Measurements from ENCODE around the gene APOOL.

The APOOL gene

GRCh38 chrX:85089321-85089840 is 85.7 kb downstream of the APOOL start:
- no peak for DNase-seq

DNA sequence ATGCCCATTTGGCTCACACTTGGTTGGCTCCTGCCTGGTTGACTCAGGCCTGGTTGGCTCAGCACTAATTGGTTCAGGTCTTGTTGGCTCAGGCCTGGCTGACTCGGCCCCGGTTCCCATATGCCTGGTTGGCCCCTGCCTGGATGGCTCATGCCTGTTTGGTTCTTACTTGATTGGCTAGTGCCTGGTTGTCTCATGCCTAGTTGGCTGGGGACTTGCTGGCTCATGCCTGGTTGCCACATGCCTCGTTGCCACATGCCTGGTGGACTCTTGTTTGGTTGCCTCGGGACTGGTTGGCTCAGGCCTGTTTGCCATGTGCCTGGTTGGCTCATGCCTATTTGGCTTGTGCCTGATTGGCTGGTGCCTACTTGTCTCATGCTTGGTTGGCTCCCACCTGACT is 103.7 kb downstream of the APOOL start:
- no peak for DNase-seq

- no peak for DNase-seq
Measured at GRCh38 chrX:85108165-85108564, 104.5 kb downstream of the APOOL start.

DNA sequence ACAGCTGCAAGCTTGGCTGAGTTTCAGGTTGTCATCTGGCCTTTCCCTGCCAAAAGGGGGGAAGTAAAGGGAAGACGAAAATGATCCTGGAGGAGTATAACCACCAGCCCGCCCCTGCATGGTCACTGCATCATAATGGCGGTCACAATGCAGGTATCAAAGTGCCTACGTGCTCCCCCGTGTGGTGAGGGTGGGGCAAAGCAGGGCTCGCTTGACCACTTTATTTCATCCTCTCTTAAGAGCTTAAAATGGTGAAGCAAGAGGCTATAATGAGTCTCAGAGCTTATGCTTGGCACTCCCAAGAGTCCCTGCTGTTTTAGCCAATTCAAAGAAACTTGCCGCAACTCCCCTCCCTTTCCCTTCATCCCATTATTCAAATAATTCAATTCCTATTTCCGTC is 105.6 kb downstream of the APOOL start:
- no peak for DNase-seq

DNA sequence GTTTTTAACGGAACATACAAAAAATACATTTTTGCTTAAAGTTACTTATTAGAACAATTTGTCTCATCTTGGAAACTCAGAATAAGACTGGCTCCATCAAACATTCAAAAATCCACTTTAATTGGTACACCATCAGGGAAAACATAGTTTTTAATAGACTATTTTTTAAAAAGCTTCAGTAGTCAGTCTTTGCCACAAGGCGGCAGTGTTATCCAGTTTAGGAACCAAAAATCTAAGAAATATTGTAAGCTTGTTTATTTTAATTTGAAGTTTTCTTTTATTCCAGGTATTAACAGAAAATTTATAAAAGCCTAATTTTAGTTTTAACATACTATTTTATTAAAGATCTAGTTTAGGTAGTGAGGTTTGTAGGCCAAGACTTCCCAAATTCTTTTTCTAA is 107.7 kb downstream of the APOOL start:
- no peak for DNase-seq

DNA sequence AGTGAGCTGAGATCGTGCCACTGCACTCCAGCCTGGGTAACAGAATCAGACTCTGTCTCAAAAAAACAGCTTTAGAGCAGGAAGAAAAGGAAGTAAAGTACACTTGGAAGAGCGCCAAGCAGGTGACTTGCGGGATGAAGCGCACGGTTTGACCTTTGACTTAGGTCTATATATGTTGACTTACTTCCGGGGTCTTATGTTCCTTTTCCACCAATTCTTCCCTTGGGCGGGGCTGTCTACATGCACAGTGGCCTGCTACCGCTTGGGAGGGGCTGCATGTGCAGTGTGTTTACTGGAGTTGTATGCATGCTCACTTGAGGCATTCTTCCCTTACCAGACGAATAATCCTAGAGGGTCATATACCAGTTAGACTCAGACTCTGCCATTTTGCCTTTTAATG is 108.6 kb downstream of the APOOL start:
- no peak for DNase-seq

- no peak for DNase-seq
Measured at GRCh38 chrX:85113746-85114145, 110.1 kb downstream of the APOOL start.

DNA sequence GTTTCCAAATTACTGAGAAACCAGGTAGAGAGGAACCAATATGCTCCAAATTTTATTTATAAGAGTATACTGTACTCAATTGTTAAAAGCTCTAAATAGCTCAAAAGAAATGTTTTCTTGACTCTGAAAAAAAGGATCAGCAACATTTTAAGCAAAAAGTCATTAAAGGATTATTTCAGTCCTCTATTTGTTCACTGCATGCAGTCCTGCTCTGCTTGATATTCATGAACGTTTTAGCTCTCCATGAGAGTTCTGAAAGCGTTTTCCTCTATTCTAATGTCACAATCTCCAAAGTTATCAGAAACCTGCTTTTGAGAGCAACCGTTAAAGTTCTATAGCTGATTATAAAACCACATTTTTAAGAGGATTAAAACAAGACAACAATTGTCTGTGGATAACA is 110.5 kb downstream of the APOOL start:
- no peak for DNase-seq

GRCh38 chrX:85114776-85115175 is 111.1 kb downstream of the APOOL start:
- no peak for DNase-seq

DNA sequence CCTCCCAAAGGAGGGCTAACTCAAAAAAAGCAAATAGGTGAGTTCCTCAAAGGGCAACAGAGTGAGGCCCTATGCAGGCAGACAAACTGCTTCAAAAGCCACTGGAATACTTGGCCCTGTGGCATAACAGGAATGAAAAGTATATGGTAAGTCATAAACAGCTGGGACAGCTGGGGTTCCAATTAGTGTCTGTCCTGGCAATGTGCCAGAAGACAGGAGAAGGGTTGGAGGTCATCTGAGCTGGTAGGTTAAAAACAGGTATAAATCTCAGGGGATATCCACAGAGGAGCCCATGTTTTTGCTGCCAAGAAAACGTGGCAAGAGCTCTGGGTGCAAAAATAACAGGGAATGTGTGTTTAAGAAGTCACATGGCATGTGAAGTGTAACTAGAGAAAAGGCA is 111.6 kb downstream of the APOOL start:
- no peak for DNase-seq

- no peak for DNase-seq
Measured at GRCh38 chrX:85136409-85136808, 132.7 kb downstream of the APOOL start.

DNA sequence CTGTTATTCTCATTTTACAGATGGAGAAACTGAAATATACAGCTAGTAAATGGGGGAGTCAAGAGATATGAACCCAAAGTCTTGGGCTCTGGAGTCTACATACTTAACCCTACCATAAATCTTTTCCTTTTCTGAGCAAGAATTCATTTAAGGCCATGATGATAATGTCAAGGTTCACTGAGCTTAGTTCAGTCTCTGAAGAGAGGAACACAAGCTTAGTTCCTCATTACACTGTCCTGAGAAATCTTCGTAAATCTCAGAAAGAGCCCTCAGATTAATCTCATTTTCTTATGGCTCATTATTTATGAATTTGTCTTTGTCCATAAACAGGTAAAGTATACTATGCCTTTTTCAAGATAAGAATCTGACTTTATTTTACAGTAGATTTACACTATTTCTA is 135.7 kb downstream of the APOOL start:
- DNase-seq = no peak

DNA sequence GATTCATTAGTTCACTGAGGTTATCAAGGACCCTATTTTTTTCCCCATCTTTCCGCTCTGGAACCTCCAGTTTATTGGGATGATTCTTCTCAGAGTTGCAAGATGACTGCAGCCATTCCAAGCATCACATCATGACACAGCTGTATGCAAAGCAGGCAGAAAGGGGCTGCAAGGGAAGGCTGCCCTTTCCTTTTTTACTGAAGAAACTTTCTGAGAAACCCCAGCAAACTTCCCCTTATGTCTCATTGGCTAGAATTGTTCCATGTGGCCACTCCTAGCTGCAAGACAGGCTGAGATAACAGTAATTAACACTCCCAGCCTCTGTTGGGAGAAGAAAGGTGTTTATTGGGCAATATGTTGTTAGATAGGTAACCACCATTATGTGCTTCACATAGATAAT is 137.3 kb downstream of the APOOL start:
- no peak for DNase-seq
